H9 (cell line): ENCODE results near the gene SPSB2. TPM values are rescaled to one million over a fixed set of nuclear protein-coding genes. Genes with fewer than 3 reads are reported as not detected.

Experiments used
- DNase-seq: peaks from one replicate; pipeline ENCODE4 v3.0.0-alpha.2; 2017
- H2AFZ ChIP-seq: one replicate; pipeline ENCODE4 v1.6.1; 2013; ENCODE audit warnings: mild to moderate bottlenecking, low read length, control low read depth, moderate library complexity
- H2AK5ac ChIP-seq: 2 replicates; pipeline ENCODE4 v1.6.1; 2013; ENCODE audit warnings: low read length, control low read depth, mixed read lengths; ENCODE audit not compliant: insufficient read length
- H2BK120ac ChIP-seq: one replicate; pipeline ENCODE4 v1.6.1; 2013; ENCODE audit warnings: low read depth, mild to moderate bottlenecking, low read length, control low read depth, inconsistent platforms; ENCODE audit not compliant: poor library complexity, severe bottlenecking
- H2BK12ac ChIP-seq: 2 replicates; pipeline ENCODE4 v1.6.1; 2013; ENCODE audit warnings: low read length, control low read depth, mixed read lengths, low read depth; ENCODE audit not compliant: insufficient read length
- H2BK15ac ChIP-seq: 2 replicates; pipeline ENCODE4 v1.6.1; 2013; ENCODE audit warnings: low read depth, low read length, control low read depth
- H2BK20ac ChIP-seq: one replicate; pipeline ENCODE4 v1.6.1; 2013; ENCODE audit warnings: low read depth, mild to moderate bottlenecking, low read length, control low read depth, inconsistent platforms; ENCODE audit not compliant: poor library complexity, severe bottlenecking
- H2BK5ac ChIP-seq: 2 replicates; pipeline ENCODE4 v1.6.1; 2013; ENCODE audit warnings: low read length, control low read depth, mixed read lengths; ENCODE audit not compliant: insufficient read length
- H3K14ac ChIP-seq: 2 replicates; pipeline ENCODE4 v1.6.1; 2013; ENCODE audit warnings: low read length, control low read depth; ENCODE audit not compliant: insufficient read depth
- H3K18ac ChIP-seq: 2 replicates; pipeline ENCODE4 v1.6.1; 2013; ENCODE audit warnings: low read depth, mild to moderate bottlenecking, mixed read lengths, low read length, control low read depth; ENCODE audit not compliant: insufficient read length
- H3K23ac ChIP-seq: 2 replicates; pipeline ENCODE4 v1.6.1; 2013; ENCODE audit warnings: low read length, control low read depth, mixed read lengths, low read depth; ENCODE audit not compliant: insufficient read length
- H3K23me2 ChIP-seq: 2 replicates; pipeline ENCODE4 v1.6.1; 2013; ENCODE audit warnings: low read depth, mild to moderate bottlenecking, mixed read lengths, low read length, control low read depth; ENCODE audit not compliant: insufficient read length, poor library complexity, severe bottlenecking
- H3K27ac ChIP-seq: 2 replicates; pipeline ENCODE4 v1.5.1; 2013; ENCODE audit warnings: low read length, control low read depth, mixed read lengths, low read depth; ENCODE audit not compliant: insufficient read length
- H3K27me3 ChIP-seq: 2 replicates; pipeline ENCODE4 v1.6.1; 2013; ENCODE audit warnings: low read length, control low read depth, inconsistent platforms; ENCODE audit not compliant: insufficient read depth
- H3K4ac ChIP-seq: 2 replicates; pipeline ENCODE4 v1.6.1; 2013; ENCODE audit warnings: low read depth, mild to moderate bottlenecking, control low read depth, inconsistent platforms, low read length, moderate library complexity
- H3K4me1 ChIP-seq: 2 replicates; pipeline ENCODE4 v1.6.1; 2013; ENCODE audit warnings: low read length, control low read depth, inconsistent platforms; ENCODE audit not compliant: insufficient read depth
- H3K4me2 ChIP-seq: 2 replicates; pipeline ENCODE4 v1.6.1; 2013; ENCODE audit warnings: low read length, control low read depth, mixed read lengths; ENCODE audit not compliant: insufficient read length, insufficient read depth
- H3K56ac ChIP-seq: 2 replicates; pipeline ENCODE4 v1.6.1; 2013; ENCODE audit warnings: low read depth, mild to moderate bottlenecking, mixed read lengths, low read length, control low read depth; ENCODE audit not compliant: insufficient read length
- H3K79me1 ChIP-seq: 2 replicates; pipeline ENCODE4 v1.6.1; 2013; ENCODE audit warnings: low read depth, mild to moderate bottlenecking, moderate library complexity, low read length, control low read depth, inconsistent platforms; ENCODE audit not compliant: insufficient read depth, poor library complexity, severe bottlenecking
- H3K79me2 ChIP-seq: 2 replicates; pipeline ENCODE4 v1.6.1; 2013; ENCODE audit warnings: low read length, control low read depth, inconsistent platforms; ENCODE audit not compliant: insufficient read depth
- H3K9ac ChIP-seq: 2 replicates; pipeline ENCODE4 v1.6.1; 2013; ENCODE audit warnings: low read length, control low read depth, mixed read lengths; ENCODE audit not compliant: insufficient read length; ENCODE audit errors: extremely low read depth
- H3K9me3 ChIP-seq: one replicate; pipeline ENCODE4 v1.6.1; 2013; ENCODE audit warnings: low read depth, low read length, inconsistent platforms; ENCODE audit not compliant: control insufficient read depth
- H3T11ph ChIP-seq: one replicate; pipeline ENCODE4 v1.6.1; 2013; ENCODE audit warnings: mild to moderate bottlenecking, low read length, control low read depth, inconsistent platforms
- H4K20me1 ChIP-seq: one replicate; pipeline ENCODE4 v1.6.1; 2013; ENCODE audit not compliant: control insufficient read depth, insufficient read length, insufficient read depth
- H4K5ac ChIP-seq: 2 replicates; pipeline ENCODE4 v1.6.1; 2013; ENCODE audit warnings: low read depth, mild to moderate bottlenecking, mixed read lengths, low read length, control low read depth; ENCODE audit not compliant: insufficient read length
- H4K8ac ChIP-seq: replicated peaks from 2 replicates; pipeline ENCODE4 v1.6.1; 2013; ENCODE audit warnings: low read length, control low read depth, mixed read lengths, low read depth; ENCODE audit not compliant: insufficient read length
- H4K91ac ChIP-seq: 2 replicates; pipeline ENCODE4 v1.6.1; 2013; ENCODE audit warnings: low read depth, mild to moderate bottlenecking, moderate library complexity, mixed read lengths, low read length, control low read depth; ENCODE audit not compliant: insufficient read length
- H3K27ac Mint-ChIP-seq, 3 experiments: 2 replicates in 2 of 3; 3 replicates in 1 of 3; pipeline ENCODE4 v1.8.0; 2020 to 2021; ENCODE audit warnings: mixed read lengths in 3 of 3, mild to moderate bottlenecking in 1 of 3, moderate library complexity in 1 of 3
- H3K27me3 Mint-ChIP-seq: 2 replicates; pipeline ENCODE4 v1.8.0; 2021; ENCODE audit warnings: low read depth, mild to moderate bottlenecking, moderate library complexity, mixed read lengths
- H3K36me3 Mint-ChIP-seq, 3 experiments: 2 replicates in 2 of 3; 3 replicates in 1 of 3; pipeline ENCODE4 v1.8.0; 2020 to 2021; ENCODE audit warnings: low read depth in 3 of 3, mixed read lengths in 3 of 3; ENCODE audit not compliant: insufficient read depth in 1 of 3
- H3K4me1 Mint-ChIP-seq, 2 experiments: 2 replicates each; pipeline ENCODE4 v1.8.0; 2020; ENCODE audit warnings: mixed read lengths in 2 of 2
- H3K4me3 Mint-ChIP-seq, 2 experiments: 2 replicates in 1 of 2; 3 replicates in 1 of 2; pipeline ENCODE4 v1.8.0; 2020 to 2021; ENCODE audit warnings: mild to moderate bottlenecking in 2 of 2, mixed read lengths in 2 of 2, moderate library complexity in 1 of 2
- H3K9me3 Mint-ChIP-seq, 2 experiments: 2 replicates in 1 of 2; 3 replicates in 1 of 2; pipeline ENCODE4 v1.8.0; 2020; ENCODE audit warnings: mild to moderate bottlenecking in 2 of 2, mixed read lengths in 2 of 2, moderate library complexity in 1 of 2
- CTCF ChIP-seq: fragments of 200-600 bp; sonication (generic); conservative IDR thresholded peaks from 3 replicates; pipeline ENCODE4 v1.8.0; 2021; ENCODE audit warnings: antibody characterized with exemption, mild to moderate bottlenecking
- WGBS: extraction: QIAGEN DNeasy Blood & Tissue Kit; methylation state at CpG from one replicate; pipeline ENCODE4 v1.1.7; 2013; ENCODE audit warnings: missing lambda C conversion rate, low lambda C conversion rate, mixed read lengths; ENCODE audit not compliant: insufficient read length; ENCODE audit errors: extremely low coverage; 5-methylcytosine and 5-hydroxymethylcytosine counted together
- total RNA-seq: library from RNA; stranded (reverse); gene quantifications from 2 replicates; pipeline ENCODE4 v1.2.1, GENCODE V29; 2021

SPSB2 gene
- total RNA-seq, 1 experiment from 2014 or later = 13.7 TPM

DNA sequence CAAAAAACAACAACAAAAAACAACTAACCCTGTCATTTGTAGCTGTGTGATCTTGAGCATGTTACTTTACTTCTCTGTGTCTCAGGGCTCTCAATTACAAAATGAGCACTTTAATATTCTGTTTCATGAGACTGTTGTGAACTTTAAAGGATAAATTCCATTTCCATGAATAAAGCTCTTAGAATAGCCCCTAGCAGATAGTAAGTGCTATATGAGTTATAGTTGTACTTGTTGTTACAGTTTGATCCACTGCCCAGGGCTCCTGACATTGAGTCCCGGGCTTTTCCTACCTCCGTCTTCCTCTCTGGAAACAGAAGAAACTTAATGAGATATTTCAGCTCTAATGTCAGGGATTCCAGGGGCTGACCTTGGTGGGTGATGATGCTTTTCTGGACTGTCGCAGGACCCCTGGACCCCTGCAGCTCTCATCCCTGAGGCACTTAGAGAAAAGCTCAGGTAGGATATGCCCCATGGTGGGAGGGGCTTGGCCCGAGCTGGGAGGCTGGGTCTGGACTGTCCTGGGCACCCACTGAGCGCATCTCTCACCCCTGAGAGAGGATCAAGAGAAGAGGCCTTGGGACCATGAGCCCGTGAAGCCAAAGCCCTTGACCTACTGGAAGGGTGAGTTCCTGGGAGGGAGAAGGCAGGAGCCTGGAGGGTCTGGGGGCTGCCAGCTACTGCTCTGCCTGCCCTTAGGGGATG is 39.8 kb downstream of the SPSB2 start:
- Mint-ChIP-seq H3K4me3 (no peak overlapping the region), H3K27ac (no peak overlapping the region), H3K27me3 (no peaks in the 10 kb centered on the region), H3K9me3 (no peaks in the 10 kb centered on the region), H3K36me3 (peaks cover 40 to 76% (median 68%) of the 10 kb centered on the region in 3 experiments; a peak in 6 of 7 replicates), H3K4me1 (peaks cover 6 to 16% of the 10 kb centered on the region in 2 experiments)
- peaks cover 2% of the 10 kb centered on the region; the same call in 1 of the 2 replicates for H3K79me2 ChIP-seq
- no peak overlapping the region for H3T11ph ChIP-seq
- H4K5ac ChIP-seq = no peak overlapping the region
- no peak overlapping the region for H2BK5ac ChIP-seq
- no CpG with 5 or more reads among the region's 6 CpGs for WGBS
- H3K9me3 ChIP-seq = no peaks in the 10 kb centered on the region
- H2BK120ac ChIP-seq = no peak overlapping the region
- no peak overlapping the region for H3K14ac ChIP-seq
- no peak for DNase-seq
- no peak overlapping the region for H3K23ac ChIP-seq
- no peaks in the 10 kb centered on the region for H3K27me3 ChIP-seq
- H4K91ac ChIP-seq = no peak overlapping the region
- TF ChIP-seq CTCF = no peak
- H4K20me1 ChIP-seq = peaks cover 2% of the 10 kb centered on the region
- no peak overlapping the region for H2AFZ ChIP-seq
- peaks cover 8% of the 10 kb centered on the region for H3K23me2 ChIP-seq
- H2BK15ac ChIP-seq = no peak overlapping the region
- no peaks in the 10 kb centered on the region for H3K79me1 ChIP-seq
- H4K8ac ChIP-seq = no peak overlapping the region
- H3K4ac ChIP-seq = no peak overlapping the region
- H3K18ac ChIP-seq = no peak overlapping the region
- no peak overlapping the region for H2AK5ac ChIP-seq
- no peak overlapping the region for H3K9ac ChIP-seq
- no peak overlapping the region for H3K27ac ChIP-seq
- H2BK20ac ChIP-seq = no peak overlapping the region
- no peak overlapping the region for H3K4me2 ChIP-seq
- no peaks in the 10 kb centered on the region for H3K4me1 ChIP-seq
- no peak overlapping the region for H3K56ac ChIP-seq
- H2BK12ac ChIP-seq = no peak overlapping the region
